T1000 (cell line): Measurements from ENCODE around the gene PRPF18.

Experiments used
- DNase-seq: peaks from one replicate; lab custom pipeline; 2025; ENCODE audit warnings: mixed read lengths; lab: John Stamatoyannopoulos, UW

The PRPF18 gene

GRCh38 chr10:13669182-13669855, 82.6 kb downstream of the PRPF18 start:
- DNase-seq: no peak

- no peak for DNase-seq
Observed at GRCh38 chr10:13669901-13670300, 83.1 kb downstream of the PRPF18 start.

- no peak for DNase-seq
Observed at GRCh38 chr10:13670311-13670710, 83.5 kb downstream of the PRPF18 start.

DNA sequence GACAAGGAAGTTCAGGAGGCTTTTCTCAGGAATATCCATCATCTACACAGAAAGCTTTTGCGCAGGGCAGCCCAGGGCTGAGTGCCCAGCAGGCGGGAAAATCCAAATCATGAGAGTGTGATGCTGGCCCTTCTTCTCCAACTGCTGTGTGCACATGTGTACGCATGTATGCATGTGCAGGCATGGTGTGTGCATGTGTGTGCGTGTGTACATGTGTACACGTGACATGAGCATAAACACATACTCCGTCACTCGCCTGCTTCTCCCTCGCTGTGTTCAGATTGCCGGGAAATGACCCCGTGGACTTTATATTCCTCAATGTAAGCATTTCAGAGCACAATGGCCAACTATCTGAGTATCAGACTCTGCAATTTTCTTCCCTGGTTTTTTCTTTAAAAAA, 85.1 kb downstream of the PRPF18 start:
- no peak for DNase-seq

GRCh38 chr10:13672548-13672947, 85.8 kb downstream of the PRPF18 start:
- DNase-seq: no peak

GRCh38 chr10:13673156-13673555, 86.4 kb downstream of the PRPF18 start:
- DNase-seq: no peak

DNA sequence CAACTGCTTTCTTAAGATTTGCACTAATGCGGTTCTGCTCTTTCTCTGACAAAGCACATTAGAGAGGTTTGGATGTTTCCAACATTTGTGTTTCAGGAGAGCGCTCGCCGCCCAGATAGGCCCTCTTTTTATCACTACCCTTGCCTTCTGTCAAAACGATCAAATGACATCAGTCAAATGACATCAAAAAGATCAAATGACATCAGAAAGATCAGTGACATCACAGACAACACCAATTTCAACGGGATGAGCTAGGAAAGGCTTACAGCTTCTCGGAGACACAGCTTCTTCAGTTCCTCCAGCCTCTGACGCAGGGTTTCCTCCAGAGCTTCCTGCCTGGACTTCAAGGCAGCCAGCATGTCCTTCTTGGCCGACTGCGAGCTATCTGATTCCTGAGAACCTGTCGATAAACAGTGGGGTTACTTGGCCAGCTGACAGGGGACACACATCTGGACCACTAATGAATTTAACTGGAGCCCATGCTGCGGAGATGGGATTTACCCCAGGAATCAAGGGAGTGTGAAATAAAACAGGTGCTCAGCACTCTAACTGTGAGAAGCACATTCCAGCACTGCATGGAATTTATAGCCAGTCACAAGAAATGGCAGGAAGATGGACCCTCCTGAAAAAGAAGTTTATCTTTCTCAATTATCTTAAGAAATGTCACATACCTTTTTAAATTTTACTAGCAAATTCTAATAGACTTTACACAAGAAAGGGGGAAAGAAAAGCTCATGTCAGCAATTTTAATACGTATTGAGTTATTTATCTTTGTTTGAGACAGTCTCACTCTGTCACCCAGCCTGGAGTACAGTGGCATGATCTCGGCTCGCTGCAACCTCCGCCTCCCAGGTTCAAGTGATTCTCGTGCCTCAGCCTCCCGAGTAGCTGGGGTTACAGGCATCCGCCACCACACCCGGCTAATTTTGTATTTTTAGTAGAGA, 88.2 kb downstream of the PRPF18 start:
- DNase-seq: no peak

- DNase-seq: no peak
Observed at GRCh38 chr10:13678101-13678843, 91.5 kb downstream of the PRPF18 start.
